Effector memory CD4-positive, alpha-beta T cell (primary cell): ENCODE results near the gene TP53TG5.

Experiments used
- DNase-seq, 3 donors: peaks; one replicate each; pipeline ENCODE4 v3.0.0-alpha.2; 2020
- H3K27ac ChIP-seq: 2 replicates; pipeline ENCODE4 v1.7.0; 2013; ENCODE audit warnings: mild to moderate bottlenecking, low read length, moderate library complexity; ENCODE audit not compliant: insufficient read depth, poor library complexity, severe bottlenecking
- H3K27me3 ChIP-seq: replicated peaks from 2 replicates; pipeline ENCODE4 v1.7.0; 2013; ENCODE audit warnings: mild to moderate bottlenecking, low read length; ENCODE audit not compliant: insufficient read depth, control insufficient read depth, poor library complexity, severe bottlenecking
- H3K36me3 ChIP-seq: 2 replicates; pipeline ENCODE4 v1.7.0; 2013; ENCODE audit warnings: mild to moderate bottlenecking, low read length, moderate library complexity; ENCODE audit not compliant: control insufficient read depth, insufficient read depth
- H3K4me1 ChIP-seq: 2 replicates; pipeline ENCODE4 v1.7.0; 2013; ENCODE audit warnings: low read length, mild to moderate bottlenecking; ENCODE audit not compliant: control insufficient read depth, insufficient read depth, poor library complexity, severe bottlenecking
- H3K4me3 ChIP-seq: 2 replicates; pipeline ENCODE4 v1.7.0; 2013; ENCODE audit warnings: low read length, low read depth, mild to moderate bottlenecking; ENCODE audit not compliant: insufficient read depth, poor library complexity, severe bottlenecking
- H3K9me3 ChIP-seq: 2 replicates; pipeline ENCODE4 v1.7.0; 2013; ENCODE audit warnings: mild to moderate bottlenecking, low read length, moderate library complexity; ENCODE audit not compliant: control insufficient read depth

The TP53TG5 gene

GRCh38 chr20:45405571-45406259 is 27.6 kb upstream of the TP53TG5 start:
- no peak for DNase-seq
- no peak overlapping the region for H3K27ac ChIP-seq

DNA sequence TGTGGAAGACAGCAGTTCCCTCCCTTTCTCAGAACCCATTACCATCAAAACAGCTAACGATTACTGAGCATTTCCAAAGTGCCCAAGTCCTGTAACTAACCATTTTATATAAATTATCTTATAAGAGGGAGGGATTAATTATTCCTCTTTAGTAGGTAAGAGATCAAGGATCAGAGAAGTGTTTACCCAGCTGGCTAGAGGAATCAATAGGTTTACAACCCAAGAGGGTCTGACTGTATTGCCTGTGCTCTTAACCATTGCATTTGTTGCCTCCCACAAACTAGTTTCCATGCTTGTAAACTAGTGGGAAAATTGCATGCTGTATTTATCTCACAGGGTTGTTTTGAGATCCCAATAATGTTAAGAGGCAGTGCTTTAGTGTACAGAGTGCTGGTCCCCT is 26.3 kb upstream of the TP53TG5 start:
- peaks cover 4% of the 10 kb centered on the region for H3K36me3 ChIP-seq
- H3K9me3 ChIP-seq = peaks cover 9% of the 10 kb centered on the region
- no peak for DNase-seq
- no peak overlapping the region for H3K27ac ChIP-seq
- H3K4me3 ChIP-seq = no peak overlapping the region
- peaks cover 10% of the 10 kb centered on the region for H3K4me1 ChIP-seq
- no peaks in the 10 kb centered on the region for H3K27me3 ChIP-seq

More at GRCh38 chr20:45405571-45406259, 27.6 kb upstream of the TP53TG5 start:
- Histone ChIP-seq H3K27me3 (no peaks in the 10 kb centered on the region), H3K36me3 (peaks cover under 1% of the 10 kb centered on the region), H3K4me3 (peak overlapping the region; percentile 88), H3K9me3 (peaks cover 2% of the 10 kb centered on the region), H3K4me1 (peaks cover 10% of the 10 kb centered on the region)

- H3K9me3 ChIP-seq = peaks cover 9% of the 10 kb centered on the region
- no peak overlapping the region for H3K4me3 ChIP-seq
- peaks cover 4% of the 10 kb centered on the region for H3K36me3 ChIP-seq
- H3K4me1 ChIP-seq = peaks cover 10% of the 10 kb centered on the region
- no peak for DNase-seq
- no peaks in the 10 kb centered on the region for H3K27me3 ChIP-seq
- no peak overlapping the region for H3K27ac ChIP-seq
These were observed 24.8 kb upstream of the TP53TG5 start for GRCh38 chr20:45402946-45403345.

GRCh38 chr20:45400346-45401031 is 22.4 kb upstream of the TP53TG5 start:
- DNase-seq = no peak
- no peak overlapping the region for H3K27ac ChIP-seq
- H3K36me3 ChIP-seq = peaks cover 4% of the 10 kb centered on the region

GRCh38 chr20:45399018-45399417 is 20.9 kb upstream of the TP53TG5 start:
- Histone ChIP-seq H3K27me3 (no peaks in the 10 kb centered on the region), H3K4me1 (no peaks in the 10 kb centered on the region), H3K9me3 (peaks cover 9% of the 10 kb centered on the region), H3K27ac (no peak overlapping the region), H3K4me3 (no peak overlapping the region), H3K36me3 (peaks cover 4% of the 10 kb centered on the region)
- DNase-seq = no peak

More at GRCh38 chr20:45400346-45401031, 22.4 kb upstream of the TP53TG5 start:
- no peaks in the 10 kb centered on the region for H3K27me3 ChIP-seq
- H3K9me3 ChIP-seq = peaks cover 9% of the 10 kb centered on the region
- peaks cover 3% of the 10 kb centered on the region for H3K4me1 ChIP-seq
- no peak overlapping the region for H3K4me3 ChIP-seq

DNA sequence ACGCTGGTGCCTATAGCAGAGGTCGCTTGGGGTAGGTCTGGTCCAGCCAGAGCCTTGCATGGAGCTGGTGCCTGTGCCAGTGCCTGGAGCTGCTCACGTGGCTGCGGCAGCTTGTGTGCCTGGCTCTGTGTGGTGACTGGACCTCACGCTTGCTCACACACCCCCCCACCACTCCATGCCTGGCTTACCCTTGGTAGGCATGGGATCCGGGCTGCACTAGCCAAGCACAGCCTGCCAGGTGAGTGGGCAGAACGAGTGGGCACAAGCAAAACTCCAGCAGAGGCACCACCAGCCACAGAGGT is 16.9 kb upstream of the TP53TG5 start:
- Histone ChIP-seq H3K9me3 (peaks cover 1% of the 10 kb centered on the region), H3K4me3 (no peak overlapping the region), H3K36me3 (no peaks in the 10 kb centered on the region), H3K27me3 (no peaks in the 10 kb centered on the region), H3K27ac (no peak overlapping the region), H3K4me1 (no peaks in the 10 kb centered on the region)
- DNase-seq = no peak

GRCh38 chr20:45394221-45395113 is 16.3 kb upstream of the TP53TG5 start:
- Histone ChIP-seq H3K27me3 (no peaks in the 10 kb centered on the region), H3K36me3 (no peaks in the 10 kb centered on the region), H3K4me1 (no peaks in the 10 kb centered on the region), H3K4me3 (no peak overlapping the region), H3K9me3 (no peaks in the 10 kb centered on the region), H3K27ac (no peak overlapping the region)
- DNase-seq = no peak

- no peaks in the 10 kb centered on the region for H3K27me3 ChIP-seq
- no peaks in the 10 kb centered on the region for H3K4me1 ChIP-seq
- H3K27ac ChIP-seq = no peak overlapping the region
- no peak for DNase-seq
- H3K36me3 ChIP-seq = no peaks in the 10 kb centered on the region
- H3K9me3 ChIP-seq = no peaks in the 10 kb centered on the region
- no peak overlapping the region for H3K4me3 ChIP-seq
These were observed 14.6 kb upstream of the TP53TG5 start for GRCh38 chr20:45392733-45393132.

DNA sequence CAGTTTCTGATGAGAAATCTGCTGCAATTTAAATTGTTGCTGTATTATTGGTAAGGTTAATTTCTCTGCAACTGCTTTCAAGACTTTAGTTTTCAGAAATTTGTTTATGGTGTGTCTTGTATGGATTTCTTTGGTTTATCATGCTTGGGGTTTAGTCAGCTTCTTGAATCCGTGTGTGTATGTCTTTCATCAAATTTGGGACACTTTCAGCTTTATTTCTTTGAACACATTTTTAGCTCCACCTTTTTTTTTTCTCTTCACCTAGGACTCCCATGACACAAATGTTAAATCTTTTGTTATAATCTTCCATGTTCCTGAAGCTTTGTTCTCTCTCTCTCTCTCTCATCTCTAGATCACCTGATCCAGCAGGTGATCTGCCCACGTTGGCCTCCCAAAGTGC is 13.4 kb upstream of the TP53TG5 start:
- Histone ChIP-seq H3K4me3 (no peak overlapping the region), H3K27ac (no peak overlapping the region), H3K9me3 (no peaks in the 10 kb centered on the region), H3K4me1 (no peaks in the 10 kb centered on the region), H3K27me3 (no peaks in the 10 kb centered on the region), H3K36me3 (no peaks in the 10 kb centered on the region)
- no peak for DNase-seq

- Histone ChIP-seq H3K4me3 (no peak overlapping the region), H3K9me3 (no peaks in the 10 kb centered on the region), H3K36me3 (no peaks in the 10 kb centered on the region), H3K27ac (no peak overlapping the region), H3K27me3 (no peaks in the 10 kb centered on the region), H3K4me1 (no peaks in the 10 kb centered on the region)
- DNase-seq = no peak
These were observed 12.8 kb upstream of the TP53TG5 start for GRCh38 chr20:45390931-45391330.
